ENCODE data around the gene TSSC4. TPM values are rescaled to one million over a fixed set of nuclear protein-coding genes. Genes with fewer than 3 reads are reported as not detected.
A peak's percentile ranks its signal among the peaks of the same experiment; 100 is the strongest.

Gene TSSC4
- total RNA-seq, 1 experiment from 2014 or later, result 90.1 TPM

DNA sequence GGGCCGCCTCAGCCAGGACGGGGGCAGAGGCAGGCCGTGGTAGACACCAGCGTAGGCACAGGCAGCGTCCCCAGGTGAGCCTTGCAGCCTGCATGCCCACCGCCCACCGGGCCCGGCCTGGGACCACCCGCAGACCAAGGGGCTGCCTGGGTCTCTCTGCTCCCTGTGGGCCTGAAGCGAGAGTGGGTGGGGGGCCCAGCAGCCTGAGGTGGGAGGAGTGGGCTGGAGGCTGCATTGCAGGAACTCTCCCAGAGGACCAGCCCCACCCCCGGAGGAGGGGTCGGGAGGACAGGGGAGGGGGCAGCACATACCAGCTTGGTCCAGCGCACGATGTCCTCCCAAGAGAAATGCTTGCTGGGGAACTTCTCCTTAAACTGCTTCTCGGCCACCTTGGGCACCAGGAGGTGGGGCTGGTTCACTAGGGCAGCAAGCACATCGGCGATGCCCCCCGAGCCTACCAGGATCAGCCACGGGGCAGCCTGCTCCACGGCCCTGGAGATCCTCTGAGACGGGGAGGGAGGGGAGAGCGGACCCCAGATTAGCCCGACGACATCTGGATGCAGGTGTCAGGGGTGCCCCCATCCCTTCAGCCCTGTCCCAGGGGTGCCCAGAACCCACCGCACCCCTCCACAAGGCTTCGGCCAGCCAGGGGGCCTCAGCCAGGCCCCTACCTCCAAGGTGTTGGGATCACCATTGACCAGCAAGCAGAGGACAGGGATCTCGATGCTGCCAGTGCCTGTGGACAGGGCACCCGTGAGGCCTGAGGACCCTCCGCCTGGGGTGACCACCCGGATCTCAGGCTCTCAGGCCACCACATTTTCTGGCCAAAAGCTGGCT, 17.5 kb downstream of the TSSC4 start:
- Histone ChIP-seq H3K9me3 (no peaks in the 10 kb centered on the region), H3K27me3 (no peaks in the 10 kb centered on the region), H3K4me3 (no peak overlapping the region), H3K36me3 (no peaks in the 10 kb centered on the region)
- no peak for DNase-seq

GRCh38 chr11:2418693-2419360, 18.3 kb downstream of the TSSC4 start:
- Histone ChIP-seq H3K27me3 (no peaks in the 10 kb centered on the region), H3K9me3 (no peaks in the 10 kb centered on the region), H3K36me3 (no peaks in the 10 kb centered on the region), H3K4me3 (no peak overlapping the region)
- no peak for DNase-seq

GRCh38 chr11:2419638-2420501, 19.3 kb downstream of the TSSC4 start:
- no peaks in the 10 kb centered on the region for H3K9me3 ChIP-seq
- peak; percentile 70 for DNase-seq
- no peak overlapping the region for H3K4me3 ChIP-seq
- H3K36me3 ChIP-seq, result no peaks in the 10 kb centered on the region
- no peaks in the 10 kb centered on the region for H3K27me3 ChIP-seq

DNA sequence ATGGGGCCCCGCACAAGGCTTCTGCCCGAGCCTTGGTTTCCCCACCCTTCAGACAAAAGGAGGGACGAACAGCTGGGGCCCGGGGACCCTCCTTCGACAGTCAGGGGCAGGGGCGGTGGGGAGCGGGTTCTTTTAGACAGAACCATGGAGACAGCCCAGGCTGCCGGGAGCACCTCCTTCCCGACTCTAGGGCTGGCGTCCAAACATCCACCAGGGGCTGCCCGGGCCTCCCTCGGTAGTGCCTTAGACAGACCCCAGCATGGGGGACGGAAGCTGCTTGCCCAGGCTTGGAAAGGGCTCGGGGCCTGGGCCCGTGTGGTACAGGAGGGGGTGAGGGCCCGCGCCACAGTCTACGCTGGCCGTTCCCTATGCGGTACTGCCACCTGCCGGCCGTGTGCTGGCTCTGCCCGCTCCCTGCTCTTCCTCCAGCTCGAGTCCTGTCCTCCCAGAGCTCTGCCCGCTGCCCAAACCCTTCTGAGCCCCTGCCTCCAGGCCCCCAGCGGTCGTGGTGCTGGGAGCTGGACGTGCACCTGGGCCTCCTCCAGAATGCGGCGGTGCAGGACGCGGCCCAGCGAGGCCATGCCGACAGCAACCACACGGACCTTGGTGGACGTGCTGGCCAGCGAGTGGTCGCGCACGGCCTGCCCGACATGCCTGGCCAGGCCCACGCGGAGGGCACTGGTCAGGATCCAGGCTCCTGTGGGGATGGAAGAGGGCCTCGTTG, 20.1 kb downstream of the TSSC4 start:
- Histone ChIP-seq H3K4me3 (no peak overlapping the region), H3K27me3 (no peaks in the 10 kb centered on the region), H3K36me3 (no peaks in the 10 kb centered on the region), H3K9me3 (no peaks in the 10 kb centered on the region)
- DNase-seq, result peak; percentile 58

GRCh38 chr11:2421226-2421994, 20.9 kb downstream of the TSSC4 start:
- H3K36me3 ChIP-seq, result no peaks in the 10 kb centered on the region
- H3K4me3 ChIP-seq, result no peak overlapping the region
- H3K9me3 ChIP-seq, result no peaks in the 10 kb centered on the region
- no peak for DNase-seq
- no peaks in the 10 kb centered on the region for H3K27me3 ChIP-seq

- H3K4me3 ChIP-seq, result no peak overlapping the region
Observed at GRCh38 chr11:2421996-2422395, 21.4 kb downstream of the TSSC4 start.

DNA sequence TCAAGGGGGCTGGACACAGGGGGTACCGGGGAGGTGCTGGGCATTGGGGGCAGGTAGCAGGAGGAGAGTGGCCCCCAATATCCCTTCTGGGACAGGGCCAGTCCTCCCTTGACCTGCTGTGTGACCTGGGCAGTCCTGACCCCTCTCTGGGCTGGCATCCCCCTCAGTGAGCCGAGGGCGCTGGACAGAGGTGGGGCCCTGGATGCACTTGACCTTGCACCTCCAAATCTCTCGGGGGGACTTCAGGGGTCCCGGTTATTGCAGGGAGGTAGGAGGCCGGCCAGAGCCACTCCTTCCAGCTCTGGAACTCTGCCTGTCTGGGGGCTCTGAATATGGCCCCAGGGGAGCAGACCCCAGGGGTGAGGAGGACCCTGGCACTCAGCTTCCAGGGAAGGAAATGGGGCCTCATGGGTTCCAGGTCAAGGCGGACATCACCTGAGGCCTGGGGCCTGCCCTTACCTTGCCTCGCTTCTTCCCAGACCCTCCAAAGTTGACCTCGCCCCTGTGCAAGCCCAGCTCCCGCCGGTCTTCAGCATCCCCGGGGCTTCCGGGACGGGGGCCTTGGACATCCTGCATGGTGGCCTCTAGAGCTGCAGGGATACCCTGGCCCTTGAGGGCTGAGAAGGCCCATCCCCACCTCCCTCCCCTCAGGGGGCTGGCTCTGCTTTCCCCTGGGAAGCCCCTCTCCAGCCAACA, 22.1 kb downstream of the TSSC4 start:
- no peaks in the 10 kb centered on the region for H3K9me3 ChIP-seq
- no peak for DNase-seq
- no peaks in the 10 kb centered on the region for H3K27me3 ChIP-seq
- H3K4me3 ChIP-seq, result no peak overlapping the region
- H3K36me3 ChIP-seq, result no peaks in the 10 kb centered on the region

More at GRCh38 chr11:2421996-2422395, 21.4 kb downstream of the TSSC4 start:
- H3K27me3 ChIP-seq, result no peaks in the 10 kb centered on the region
- no peaks in the 10 kb centered on the region for H3K9me3 ChIP-seq
- H3K36me3 ChIP-seq, result no peaks in the 10 kb centered on the region
- DNase-seq, result no peak

DNA sequence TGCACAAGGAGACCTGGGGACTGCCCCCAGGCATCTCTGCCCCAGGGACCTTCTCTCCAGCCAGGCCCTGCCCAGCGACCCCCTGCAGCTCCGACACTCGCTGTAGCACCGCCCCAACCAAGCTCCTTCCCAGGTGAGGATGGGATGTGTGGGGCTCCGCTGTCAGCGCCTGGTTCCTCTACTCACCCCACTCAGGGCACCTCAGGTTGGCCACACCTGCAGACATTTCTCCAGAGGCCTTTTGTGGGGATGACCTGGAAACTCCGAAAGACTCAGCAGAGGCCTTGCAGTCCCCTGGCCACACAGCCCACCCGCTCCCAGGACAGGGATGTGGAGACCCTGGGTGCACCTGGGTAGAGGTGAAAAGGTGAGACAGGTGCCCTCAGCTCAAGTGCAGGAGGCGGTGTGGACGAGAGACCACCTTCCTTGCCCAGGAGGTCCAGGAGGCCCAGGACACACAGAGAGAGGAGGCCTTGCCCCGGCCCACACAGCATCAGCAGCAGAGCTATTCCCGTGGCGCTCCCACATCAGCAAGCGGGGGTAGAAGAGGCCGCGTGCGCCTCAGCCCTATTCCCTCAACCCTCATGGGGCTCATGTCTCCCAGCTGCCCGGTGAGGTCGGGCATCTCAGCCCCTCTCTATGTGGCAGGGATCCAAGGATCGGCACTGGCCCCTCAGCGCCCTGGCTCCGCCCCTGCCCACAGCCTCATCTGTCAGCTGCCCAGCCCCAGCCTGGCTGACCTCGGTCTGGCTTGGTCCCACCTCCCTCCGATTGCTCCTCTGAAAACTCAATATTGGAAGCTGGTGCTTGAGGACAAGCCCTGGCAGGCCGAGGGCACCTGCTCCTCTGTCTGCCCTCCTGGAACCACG, 22.8 kb downstream of the TSSC4 start:
- no peak for DNase-seq
- no peaks in the 10 kb centered on the region for H3K27me3 ChIP-seq
- no peaks in the 10 kb centered on the region for H3K36me3 ChIP-seq
- H3K4me3 ChIP-seq, result no peak overlapping the region
- H3K9me3 ChIP-seq, result no peaks in the 10 kb centered on the region

DNA sequence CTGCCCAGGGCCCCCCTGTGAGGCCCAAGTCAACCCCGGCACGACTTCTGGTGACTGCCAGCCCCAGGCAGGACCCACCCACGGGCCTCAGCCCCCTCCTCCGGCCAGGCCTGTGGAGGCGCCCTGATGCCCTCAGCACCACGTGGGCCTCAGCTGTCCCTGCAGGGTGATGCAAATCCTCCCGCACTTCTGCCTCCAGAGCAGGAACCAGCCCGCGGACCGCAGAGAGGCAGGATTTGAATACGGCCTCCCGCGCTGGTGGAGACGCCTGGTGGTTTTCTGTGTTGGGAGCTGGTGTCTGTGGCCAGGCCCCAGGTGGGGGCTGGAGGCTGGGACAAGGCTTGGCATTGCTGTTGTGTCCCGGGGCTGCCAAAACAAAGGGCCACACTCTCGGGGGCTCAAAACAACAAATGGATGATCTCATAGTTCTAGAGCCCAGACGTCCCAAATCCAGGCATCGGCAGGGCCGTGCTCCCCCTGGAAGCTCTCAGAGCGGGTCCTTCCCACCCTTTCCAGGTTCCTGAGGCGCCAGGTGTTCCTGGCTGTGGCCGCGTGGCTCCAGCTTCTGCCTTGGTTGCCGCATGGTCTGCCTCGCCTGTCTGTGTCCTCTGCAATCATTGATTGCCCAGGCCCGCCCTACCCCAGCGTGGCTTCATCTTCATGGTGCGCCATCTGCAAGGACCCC, 24.4 kb downstream of the TSSC4 start:
- Histone ChIP-seq H3K9me3 (no peaks in the 10 kb centered on the region), H3K4me3 (no peak overlapping the region), H3K36me3 (no peaks in the 10 kb centered on the region), H3K27me3 (no peaks in the 10 kb centered on the region)
- DNase-seq, result no peak

GRCh38 chr11:2425506-2425905, 25.0 kb downstream of the TSSC4 start:
- Histone ChIP-seq H3K27me3 (no peaks in the 10 kb centered on the region), H3K4me3 (no peak overlapping the region)
- DNase-seq, result no peak

DNA sequence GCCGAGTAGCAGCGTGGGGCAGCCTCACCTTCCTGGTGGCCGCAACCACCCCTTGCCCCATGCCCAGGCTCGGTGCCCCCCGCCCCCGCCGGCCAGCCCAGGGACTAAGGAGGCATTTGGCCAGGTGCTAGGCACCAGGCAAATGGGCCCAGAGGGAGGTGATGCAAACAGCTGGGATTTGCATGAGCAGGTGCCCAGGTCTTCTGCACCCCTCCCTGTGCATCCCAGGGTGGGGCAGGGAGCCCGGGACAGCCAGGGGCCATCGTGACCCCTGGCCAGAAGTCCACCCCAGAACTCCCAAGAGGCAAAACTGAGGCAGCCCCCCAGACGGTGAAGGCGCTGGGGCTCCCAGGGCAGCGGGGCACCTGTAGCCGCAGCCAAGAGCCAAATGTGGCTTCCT, 25.7 kb downstream of the TSSC4 start:
- Histone ChIP-seq H3K4me3 (no peak overlapping the region), H3K27me3 (no peaks in the 10 kb centered on the region), H3K9me3 (no peaks in the 10 kb centered on the region), H3K36me3 (no peaks in the 10 kb centered on the region)
- no peak for DNase-seq

More at GRCh38 chr11:2425506-2425905, 25.0 kb downstream of the TSSC4 start:
- no peaks in the 10 kb centered on the region for H3K36me3 ChIP-seq
- no peaks in the 10 kb centered on the region for H3K9me3 ChIP-seq

- Histone ChIP-seq H3K9me3 (no peaks in the 10 kb centered on the region), H3K36me3 (no peaks in the 10 kb centered on the region), H3K27me3 (no peaks in the 10 kb centered on the region), H3K4me3 (no peak overlapping the region)
- DNase-seq, result no peak
Observed at GRCh38 chr11:2426826-2427521, 26.4 kb downstream of the TSSC4 start.

- no peaks in the 10 kb centered on the region for H3K27me3 ChIP-seq
- no peaks in the 10 kb centered on the region for H3K36me3 ChIP-seq
- DNase-seq, result no peak
- H3K4me3 ChIP-seq, result no peak overlapping the region
- H3K9me3 ChIP-seq, result no peaks in the 10 kb centered on the region
Observed at GRCh38 chr11:2427721-2428321, 27.3 kb downstream of the TSSC4 start.

All from MG63 (cell line).